B cell (primary cell): ENCODE measurements around the gene PTCD2.

Source experiments
- CTCF ChIP-seq: fragments of 200-600 bp; IDR thresholded peaks from one replicate; pipeline ENCODE4 v1.8.0; 2022; ENCODE audit warnings: antibody characterized with exemption, mild to moderate bottlenecking
- EZH2 ChIP-seq: IDR thresholded peaks from 2 replicates; pipeline ENCODE4 v1.6.1; 2012; ENCODE audit warnings: borderline replicate concordance, low read depth, mild to moderate bottlenecking, moderate library complexity, low read length; ENCODE audit not compliant: insufficient read depth, poor library complexity, severe bottlenecking

GRCh38 chr5:72400950-72401349, 80.8 kb downstream of the PTCD2 start:
- TF ChIP-seq CTCF, result no peak
- TF ChIP-seq EZH2, result no peak
